ENCODE measurements around the gene PRR22. TPM values are rescaled to one million over a fixed set of nuclear protein-coding genes. Genes with fewer than 3 reads are reported as not detected.

PRR22 gene
- total RNA-seq, 2 donors from 2014 or later = 1.1 to 1.3 TPM

DNA sequence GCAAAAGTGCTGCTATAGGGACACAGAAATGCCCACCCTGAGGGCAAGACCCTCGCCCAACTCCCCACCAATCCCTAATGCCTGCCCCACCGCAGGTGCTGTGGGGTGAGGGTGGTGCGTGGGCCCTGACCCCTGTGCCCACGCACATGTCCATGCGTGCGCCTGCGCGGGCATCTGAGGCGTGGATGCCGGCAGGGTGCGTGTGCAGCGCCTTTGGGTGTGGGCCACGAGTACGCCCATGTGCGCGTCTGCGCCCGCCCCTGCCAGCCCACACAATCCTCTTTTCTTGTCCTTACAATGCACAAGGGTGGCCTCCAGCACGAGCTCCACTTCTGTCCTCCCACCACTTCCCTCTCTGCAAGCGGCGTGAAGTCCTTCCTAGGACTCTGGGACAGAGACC is 40.6 kb upstream of the PRR22 start:
- no peak overlapping the region for H3K27ac ChIP-seq
- H3K36me3 ChIP-seq = no peaks in the 10 kb centered on the region
- no peak overlapping the region for H3K4me3 ChIP-seq
- H3K4me1 ChIP-seq (ENCODE audit: control insufficient read depth in 1 of 2, low read depth in 2 of 2) = peaks cover 4 to 16% of the 10 kb centered on the region in 2 donors
- peaks cover 3% of the 10 kb centered on the region for H3K27me3 ChIP-seq (replicated peaks; ENCODE audit: insufficient read depth)
- ATAC-seq (ENCODE audit: insufficient number of reproducible peaks, low FRiP score, low read depth) (no peak), DNase-seq (ENCODE audit: low spot score) (no peak)
- TF ChIP-seq, protein P1, sequence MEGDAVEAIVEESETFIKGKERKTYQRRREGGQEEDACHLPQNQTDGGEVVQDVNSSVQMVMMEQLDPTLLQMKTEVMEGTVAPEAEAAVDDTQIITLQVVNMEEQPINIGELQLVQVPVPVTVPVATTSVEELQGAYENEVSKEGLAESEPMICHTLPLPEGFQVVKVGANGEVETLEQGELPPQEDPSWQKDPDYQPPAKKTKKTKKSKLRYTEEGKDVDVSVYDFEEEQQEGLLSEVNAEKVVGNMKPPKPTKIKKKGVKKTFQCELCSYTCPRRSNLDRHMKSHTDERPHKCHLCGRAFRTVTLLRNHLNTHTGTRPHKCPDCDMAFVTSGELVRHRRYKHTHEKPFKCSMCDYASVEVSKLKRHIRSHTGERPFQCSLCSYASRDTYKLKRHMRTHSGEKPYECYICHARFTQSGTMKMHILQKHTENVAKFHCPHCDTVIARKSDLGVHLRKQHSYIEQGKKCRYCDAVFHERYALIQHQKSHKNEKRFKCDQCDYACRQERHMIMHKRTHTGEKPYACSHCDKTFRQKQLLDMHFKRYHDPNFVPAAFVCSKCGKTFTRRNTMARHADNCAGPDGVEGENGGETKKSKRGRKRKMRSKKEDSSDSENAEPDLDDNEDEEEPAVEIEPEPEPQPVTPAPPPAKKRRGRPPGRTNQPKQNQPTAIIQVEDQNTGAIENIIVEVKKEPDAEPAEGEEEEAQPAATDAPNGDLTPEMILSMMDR (IDR thresholded peaks at IDR 0.05) = no peak
- no peaks in the 10 kb centered on the region for H3K9me3 ChIP-seq

DNA sequence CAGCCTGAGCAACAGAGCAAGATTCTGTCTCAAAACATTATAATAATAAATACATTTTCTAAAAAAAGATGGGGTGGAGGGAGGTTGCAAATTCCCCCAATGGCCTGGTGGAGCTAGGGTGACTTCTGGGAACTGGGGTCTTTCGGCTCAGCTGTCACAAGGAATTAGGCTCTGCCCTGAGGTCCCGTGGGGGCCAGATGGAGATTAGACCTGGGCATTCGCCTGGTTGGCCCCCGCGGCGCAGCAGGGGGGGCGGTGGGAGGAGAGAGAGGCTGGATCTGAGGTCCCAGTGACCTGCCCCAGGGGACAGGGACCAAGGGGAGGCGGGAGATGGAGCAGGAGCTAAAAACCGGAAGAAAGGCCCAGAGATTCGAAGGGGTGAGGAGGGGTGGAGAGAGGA is 40.2 kb upstream of the PRR22 start:
- Histone ChIP-seq H3K27me3 (replicated peaks; ENCODE audit: insufficient read depth) (peaks cover 3% of the 10 kb centered on the region), H3K27ac (no peak overlapping the region), H3K36me3 (no peaks in the 10 kb centered on the region), H3K4me1 (ENCODE audit: control insufficient read depth in 1 of 2, low read depth in 2 of 2) (peaks cover 4 to 16% of the 10 kb centered on the region in 2 donors), H3K4me3 (no peak overlapping the region), H3K9me3 (no peaks in the 10 kb centered on the region)
- ATAC-seq (ENCODE audit: insufficient number of reproducible peaks, low FRiP score, low read depth) (no peak), DNase-seq (ENCODE audit: low spot score) (no peak)
- TF ChIP-seq, protein P1 (IDR thresholded peaks at IDR 0.05) = no peak

DNA sequence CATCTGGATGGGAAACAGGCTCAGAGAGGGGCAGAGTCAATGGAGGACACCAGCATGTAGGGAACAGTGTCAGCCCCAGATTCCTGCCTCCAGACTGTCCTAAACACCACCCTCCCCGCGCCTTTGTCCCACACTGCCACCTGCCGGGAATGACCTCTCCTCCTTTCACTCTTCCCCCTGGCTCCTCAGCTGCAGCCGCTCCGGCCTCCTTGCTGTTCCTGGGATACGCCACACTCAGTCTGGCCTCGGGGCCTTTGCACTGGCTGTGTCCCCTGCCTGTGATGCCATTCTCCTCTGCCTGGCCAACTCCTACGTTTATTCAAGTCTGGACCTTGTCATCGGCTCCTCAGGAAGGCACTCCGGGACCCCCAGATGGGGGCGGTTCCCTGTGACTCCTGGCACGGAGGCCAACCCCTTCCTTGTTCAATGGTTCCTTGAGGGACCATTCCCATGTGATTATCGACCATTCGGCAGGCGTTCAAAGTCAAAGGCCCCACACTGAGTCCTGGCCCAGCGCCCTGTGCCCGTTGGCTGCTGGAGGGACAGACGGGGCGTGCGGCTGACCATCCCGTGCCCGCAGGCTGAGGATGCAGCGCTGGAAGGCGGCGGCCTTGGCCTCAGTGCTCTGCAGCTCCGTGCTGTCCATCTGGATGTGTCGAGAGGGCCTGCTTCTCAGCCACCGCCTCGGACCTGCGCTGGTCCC is 39.2 kb upstream of the PRR22 start:
- TF ChIP-seq, protein P1 (IDR thresholded peaks at IDR 0.05) = no peak
- no peak for ATAC-seq (ENCODE audit: insufficient number of reproducible peaks, low FRiP score, low read depth)
- DNase-seq (ENCODE audit: low spot score) = no peak
- Histone ChIP-seq H3K4me1 (ENCODE audit: control insufficient read depth in 1 of 2, low read depth in 2 of 2) (peaks cover 4 to 10% of the 10 kb centered on the region in 2 donors), H3K9me3 (no peaks in the 10 kb centered on the region), H3K4me3 (no peak overlapping the region), H3K27me3 (replicated peaks; ENCODE audit: insufficient read depth) (peaks cover 3% of the 10 kb centered on the region), H3K36me3 (no peaks in the 10 kb centered on the region), H3K27ac (no peak overlapping the region)

DNA sequence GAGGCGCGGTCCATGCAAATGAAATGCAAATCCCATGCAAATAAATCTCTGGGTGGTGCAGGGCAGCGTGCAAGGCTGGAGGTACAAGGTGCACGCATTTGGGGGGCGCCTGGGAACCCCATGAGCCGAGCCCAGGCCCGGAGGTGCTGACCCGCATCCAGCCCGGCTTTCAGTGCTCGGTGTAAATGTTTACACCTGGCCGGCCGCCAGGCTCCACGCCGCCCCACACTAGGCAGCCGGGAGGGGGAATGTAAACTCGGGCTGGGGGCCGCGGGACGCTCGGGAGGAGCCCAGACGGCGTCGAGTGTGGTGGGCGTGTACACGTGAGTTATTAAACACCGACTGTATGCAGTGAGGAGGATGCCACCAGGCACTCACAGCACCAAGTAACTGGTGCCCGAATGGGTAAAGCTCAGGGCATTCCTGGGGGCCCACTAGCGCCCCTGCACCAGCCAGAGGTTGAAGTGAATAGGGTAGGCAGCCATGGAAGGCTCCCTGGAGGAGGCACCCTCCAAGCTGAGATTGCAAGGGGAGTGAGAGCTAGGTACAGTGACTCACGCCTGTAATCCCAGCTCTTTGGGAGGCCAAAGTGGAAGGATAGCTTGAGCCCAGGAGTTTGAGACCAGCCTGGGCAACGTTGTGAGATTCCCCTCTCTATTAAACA is 37.8 kb upstream of the PRR22 start:
- Histone ChIP-seq H3K36me3 (no peaks in the 10 kb centered on the region), H3K4me3 (no peak overlapping the region), H3K27me3 (replicated peaks; ENCODE audit: insufficient read depth) (no peaks in the 10 kb centered on the region), H3K4me1 (ENCODE audit: control insufficient read depth in 1 of 2, low read depth in 2 of 2) (no peaks in the 10 kb centered on the region), H3K9me3 (no peaks in the 10 kb centered on the region), H3K27ac (no peak overlapping the region)
- TF ChIP-seq, protein P1 (IDR thresholded peaks at IDR 0.05) = no peak
- ATAC-seq (ENCODE audit: insufficient number of reproducible peaks, low FRiP score, low read depth) = no peak
- DNase-seq (ENCODE audit: low spot score) = no peak

DNA sequence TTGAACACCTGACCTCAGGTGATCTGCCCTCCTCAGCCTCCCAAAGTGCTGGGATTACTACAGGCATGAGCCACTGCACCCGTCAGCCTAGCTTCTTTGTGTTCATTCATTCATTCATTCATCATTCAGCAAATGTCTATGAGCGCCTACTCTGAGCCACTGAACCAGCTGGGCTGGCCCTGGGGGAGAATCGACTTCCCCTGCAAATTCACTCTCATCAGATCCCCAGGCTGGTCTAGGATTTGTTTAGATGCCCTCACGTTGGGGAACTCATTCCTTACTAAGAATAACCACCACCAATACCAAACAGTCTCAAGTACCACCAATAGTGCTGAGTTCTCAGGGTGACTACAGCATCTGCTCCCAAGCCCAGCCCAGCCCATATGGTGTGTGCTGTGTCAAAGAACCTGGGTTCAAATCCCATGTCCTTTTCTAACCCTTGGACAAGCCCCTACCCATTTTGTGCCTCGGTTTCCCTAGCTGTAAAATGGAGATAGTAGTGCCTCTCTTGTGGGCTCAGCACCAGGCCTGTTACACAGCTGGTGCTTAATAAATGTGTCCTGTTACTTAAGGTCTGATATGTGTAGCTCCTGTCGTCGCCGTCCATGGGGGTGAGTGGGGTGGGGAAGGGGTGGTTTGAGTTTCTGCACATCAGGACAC is 37.1 kb upstream of the PRR22 start:
- Histone ChIP-seq H3K36me3 (no peaks in the 10 kb centered on the region), H3K4me3 (no peak overlapping the region), H3K4me1 (ENCODE audit: control insufficient read depth in 1 of 2, low read depth in 2 of 2) (no peaks in the 10 kb centered on the region), H3K9me3 (no peaks in the 10 kb centered on the region), H3K27me3 (replicated peaks; ENCODE audit: insufficient read depth) (no peaks in the 10 kb centered on the region), H3K27ac (no peak overlapping the region)
- TF ChIP-seq, protein P1 (IDR thresholded peaks at IDR 0.05) = no peak
- ATAC-seq (ENCODE audit: insufficient number of reproducible peaks, low FRiP score, low read depth) = no peak
- DNase-seq (ENCODE audit: low spot score) = no peak
